Astrocyte (in vitro differentiated cells and primary cell): Measurements from ENCODE around the gene SPTBN2. TPM values are rescaled to one million over a fixed set of nuclear protein-coding genes. Genes with fewer than 3 reads are reported as not detected.

Experiments
- DNase-seq: peaks from one replicate; pipeline ENCODE4 v3.0.0-alpha.2; 2010; ENCODE audit warnings: low read depth
- FAIRE-seq: peaks from 2 replicates; lab custom pipeline; 2011; peaks lifted over from hg19 to GRCh38; lab: Jason Lieb, UNC
- H2AFZ ChIP-seq: 2 replicates; pipeline ENCODE4 v1.6.0; 2012; ENCODE audit warnings: low read depth, low read length, inconsistent platforms
- H3K27ac ChIP-seq: 2 replicates; pipeline ENCODE4 v1.5.1; 2011; ENCODE audit warnings: low read depth, low read length, inconsistent platforms
- H3K27me3 ChIP-seq: 2 replicates; pipeline ENCODE4 v1.6.0; 2011; ENCODE audit warnings: low read length, inconsistent platforms; ENCODE audit not compliant: insufficient read depth
- H3K36me3 ChIP-seq: 2 replicates; pipeline ENCODE4 v1.5.1; 2011; ENCODE audit warnings: low read length, inconsistent platforms; ENCODE audit not compliant: insufficient read depth
- H3K4me1 ChIP-seq: 2 replicates; pipeline ENCODE4 v1.5.1; 2011; ENCODE audit warnings: low read length, inconsistent platforms; ENCODE audit not compliant: insufficient read depth
- H3K4me2 ChIP-seq: 2 replicates; pipeline ENCODE4 v1.6.0; 2012; ENCODE audit warnings: low read length, inconsistent platforms
- H3K4me3 ChIP-seq: 2 replicates; pipeline ENCODE4 v1.5.1; 2011; ENCODE audit warnings: low read depth, mild to moderate bottlenecking, low read length, inconsistent platforms; ENCODE audit not compliant: insufficient read depth
- H3K79me2 ChIP-seq: 2 replicates; pipeline ENCODE4 v1.6.0; 2012; ENCODE audit warnings: mild to moderate bottlenecking, low read length, inconsistent platforms; ENCODE audit not compliant: insufficient read depth
- H3K9ac ChIP-seq: 2 replicates; pipeline ENCODE4 v1.6.0; 2012; ENCODE audit warnings: mild to moderate bottlenecking, low read length, inconsistent platforms
- H3K9me3 ChIP-seq: 2 replicates; pipeline ENCODE4 v1.5.1; 2012; ENCODE audit warnings: low read depth, mild to moderate bottlenecking, low read length, inconsistent platforms; ENCODE audit not compliant: insufficient read depth
- H4K20me1 ChIP-seq: 2 replicates; pipeline ENCODE4 v1.6.0; 2012; ENCODE audit warnings: low read length, inconsistent platforms; ENCODE audit not compliant: insufficient read depth
- H3K27ac Mint-ChIP-seq: one replicate; pipeline ENCODE4 v1.8.0; 2021; ENCODE audit warnings: mild to moderate bottlenecking, mixed read lengths; ENCODE audit not compliant: unreplicated experiment
- H3K27me3 Mint-ChIP-seq: one replicate; pipeline ENCODE4 v1.8.0; 2021; ENCODE audit warnings: low read depth, mixed read lengths; ENCODE audit not compliant: unreplicated experiment
- H3K36me3 Mint-ChIP-seq: one replicate; pipeline ENCODE4 v1.8.0; 2021; ENCODE audit warnings: low read depth, mixed read lengths; ENCODE audit not compliant: unreplicated experiment
- H3K4me1 Mint-ChIP-seq: one replicate; pipeline ENCODE4 v1.8.0; 2021; ENCODE audit warnings: low read depth, mixed read lengths; ENCODE audit not compliant: unreplicated experiment
- H3K4me3 Mint-ChIP-seq: one replicate; pipeline ENCODE4 v1.8.0; 2021; ENCODE audit warnings: mild to moderate bottlenecking, moderate library complexity, mixed read lengths; ENCODE audit not compliant: unreplicated experiment
- H3K9me3 Mint-ChIP-seq: one replicate; pipeline ENCODE4 v1.8.0; 2021; ENCODE audit warnings: mild to moderate bottlenecking, mixed read lengths; ENCODE audit not compliant: unreplicated experiment
- EZH2 ChIP-seq: IDR thresholded peaks from 2 replicates; pipeline ENCODE4 v1.6.1; 2012; ENCODE audit warnings: mild to moderate bottlenecking, low read length, inconsistent platforms; ENCODE audit not compliant: insufficient read depth
- total RNA-seq: library from RNA; stranded (reverse); gene quantifications from 2 replicates; pipeline ENCODE4 v1.2.1, GENCODE V29; 2021
- TF ChIP-seq, protein P1 (sequence below): IDR thresholded peaks from 2 replicates; pipeline ENCODE4 v1.5.1; 2011; ENCODE audit warnings: low read depth, mild to moderate bottlenecking, inconsistent platforms, low read length, moderate library complexity; ENCODE audit not compliant: insufficient read depth

Gene SPTBN2
- total RNA-seq, 1 donor from 2014 or later = 18.2 TPM

DNA sequence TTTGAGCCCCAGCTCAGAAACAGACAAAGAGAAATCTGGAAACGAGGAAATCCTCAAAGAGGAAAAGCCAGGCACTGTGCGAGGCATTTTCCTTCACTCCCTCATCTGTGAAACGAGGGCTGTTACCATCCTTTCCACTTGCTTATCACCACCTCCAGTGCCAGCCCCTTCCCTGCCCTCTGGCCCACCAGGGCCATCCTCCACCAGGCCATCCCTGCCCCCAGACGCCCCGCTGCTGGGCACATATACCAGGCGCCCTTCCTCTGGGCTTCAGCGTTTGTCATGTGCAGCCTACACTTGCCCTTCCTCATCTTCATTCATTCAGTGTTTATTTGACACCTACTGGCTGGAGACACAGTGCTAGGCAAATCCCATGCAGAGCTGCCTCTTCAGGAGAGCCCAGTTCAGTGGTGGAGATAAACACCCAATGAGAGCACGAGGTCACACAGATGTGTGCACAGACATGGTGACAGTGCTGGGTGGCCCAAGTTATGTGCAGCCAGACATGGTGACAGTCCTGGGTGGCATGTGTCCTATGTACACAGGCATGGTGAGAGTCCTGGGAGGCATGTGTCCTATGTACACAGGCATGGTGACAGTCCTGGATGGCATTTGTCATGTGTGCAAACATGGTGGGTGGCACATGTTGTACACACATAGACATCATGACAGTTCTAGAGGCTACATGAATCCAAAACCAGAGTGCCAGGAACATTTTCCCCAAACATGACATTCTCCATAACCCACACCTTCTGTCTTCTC lies 9.7 kb downstream of the SPTBN2 start:
- Histone ChIP-seq H3K79me2 (no peaks in the 10 kb centered on the region), H3K4me1 (peaks cover 11% of the 10 kb centered on the region), H4K20me1 (no peaks in the 10 kb centered on the region), H3K4me2 (no peak overlapping the region), H3K9ac (no peak overlapping the region), H3K4me3 (no peak overlapping the region), H3K27ac (no peak overlapping the region), H3K9me3 (no peaks in the 10 kb centered on the region), H2AFZ (no peak overlapping the region), H3K36me3 (no peaks in the 10 kb centered on the region), H3K27me3 (no peaks in the 10 kb centered on the region)
- H3K27me3 Mint-ChIP-seq = peaks cover 15% of the 10 kb centered on the region
- peaks cover 2% of the 10 kb centered on the region for H3K9me3 Mint-ChIP-seq
- no peak overlapping the region for H3K4me3 Mint-ChIP-seq
- no peak overlapping the region for H3K27ac Mint-ChIP-seq
- no peak for TF ChIP-seq EZH2
- FAIRE-seq (no peak), DNase-seq (no peak)
- peaks cover 11% of the 10 kb centered on the region for H3K36me3 Mint-ChIP-seq
- H3K4me1 Mint-ChIP-seq = peaks cover 14% of the 10 kb centered on the region

DNA sequence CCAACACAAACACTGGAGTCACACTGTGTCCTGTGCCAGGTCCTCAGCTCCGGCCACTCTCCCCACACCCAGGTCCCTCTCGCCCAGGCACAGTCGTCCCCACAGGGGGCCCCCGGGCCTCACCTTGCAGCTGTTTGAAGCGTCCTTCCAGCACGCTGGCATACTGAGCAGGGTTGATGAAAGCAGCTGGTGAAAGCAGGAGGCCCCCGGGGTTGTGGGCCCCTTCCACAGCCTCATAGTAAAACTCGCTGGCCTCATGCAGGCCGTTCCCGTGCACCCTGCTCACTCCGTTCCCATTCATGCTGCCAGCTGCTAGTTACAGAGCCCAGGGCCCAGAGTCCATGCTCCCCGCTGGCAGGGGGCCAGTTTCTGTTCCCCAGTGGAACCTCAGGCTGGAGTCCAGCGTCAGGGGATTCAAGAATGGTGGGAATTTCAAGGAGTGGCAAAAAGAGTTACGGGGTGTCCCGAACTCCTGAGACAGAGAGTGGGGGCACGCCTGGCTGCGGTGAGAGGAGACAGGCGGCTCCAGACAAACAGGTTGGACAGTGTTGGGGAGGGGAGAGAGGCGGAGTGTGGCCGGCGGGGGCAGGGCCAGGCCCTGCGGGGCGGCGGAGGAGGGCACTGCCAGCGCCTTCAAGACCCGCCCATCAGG lies 10.6 kb downstream of the SPTBN2 start:
- Mint-ChIP-seq H3K9me3 (peaks cover 2% of the 10 kb centered on the region), H3K36me3 (peaks cover 18% of the 10 kb centered on the region), H3K4me3 (peak overlapping the region; percentile 23), H3K4me1 (peaks cover 14% of the 10 kb centered on the region), H3K27me3 (peaks cover 17% of the 10 kb centered on the region), H3K27ac (no peak overlapping the region)
- TF ChIP-seq, protein P1, sequence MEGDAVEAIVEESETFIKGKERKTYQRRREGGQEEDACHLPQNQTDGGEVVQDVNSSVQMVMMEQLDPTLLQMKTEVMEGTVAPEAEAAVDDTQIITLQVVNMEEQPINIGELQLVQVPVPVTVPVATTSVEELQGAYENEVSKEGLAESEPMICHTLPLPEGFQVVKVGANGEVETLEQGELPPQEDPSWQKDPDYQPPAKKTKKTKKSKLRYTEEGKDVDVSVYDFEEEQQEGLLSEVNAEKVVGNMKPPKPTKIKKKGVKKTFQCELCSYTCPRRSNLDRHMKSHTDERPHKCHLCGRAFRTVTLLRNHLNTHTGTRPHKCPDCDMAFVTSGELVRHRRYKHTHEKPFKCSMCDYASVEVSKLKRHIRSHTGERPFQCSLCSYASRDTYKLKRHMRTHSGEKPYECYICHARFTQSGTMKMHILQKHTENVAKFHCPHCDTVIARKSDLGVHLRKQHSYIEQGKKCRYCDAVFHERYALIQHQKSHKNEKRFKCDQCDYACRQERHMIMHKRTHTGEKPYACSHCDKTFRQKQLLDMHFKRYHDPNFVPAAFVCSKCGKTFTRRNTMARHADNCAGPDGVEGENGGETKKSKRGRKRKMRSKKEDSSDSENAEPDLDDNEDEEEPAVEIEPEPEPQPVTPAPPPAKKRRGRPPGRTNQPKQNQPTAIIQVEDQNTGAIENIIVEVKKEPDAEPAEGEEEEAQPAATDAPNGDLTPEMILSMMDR = no peak
- no peak for TF ChIP-seq EZH2
- Histone ChIP-seq H3K4me1 (peaks cover 11% of the 10 kb centered on the region), H4K20me1 (no peaks in the 10 kb centered on the region), H3K4me3 (no peak overlapping the region), H3K79me2 (no peaks in the 10 kb centered on the region), H2AFZ (no peak overlapping the region), H3K27me3 (no peaks in the 10 kb centered on the region), H3K27ac (no peak overlapping the region), H3K36me3 (no peaks in the 10 kb centered on the region), H3K9me3 (no peaks in the 10 kb centered on the region), H3K9ac (no peak overlapping the region), H3K4me2 (no peak overlapping the region)
- DNase-seq (no peak), FAIRE-seq (no peak)

DNA sequence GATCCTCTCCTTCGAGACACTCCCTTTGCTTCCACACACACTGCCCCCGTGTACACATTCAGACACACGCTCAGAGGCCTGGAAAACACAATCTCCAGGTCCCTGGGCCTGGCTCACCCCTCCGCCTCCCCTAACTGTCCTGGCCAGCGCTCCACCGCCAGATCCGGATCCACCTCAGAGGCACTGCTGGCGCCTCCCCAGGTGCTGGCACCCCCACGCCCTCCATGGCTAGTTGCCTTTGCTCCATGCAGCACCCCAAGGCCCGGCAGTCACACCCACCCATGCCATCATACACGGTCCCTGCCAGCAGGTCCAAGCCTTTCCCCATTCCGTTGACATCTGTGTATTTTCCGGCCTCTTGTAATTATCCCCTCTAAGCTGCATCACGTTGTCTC lies 11.1 kb downstream of the SPTBN2 start:
- no peak for FAIRE-seq

More for the DNA sequence above, 11.1 kb downstream of the SPTBN2 start:
- H3K4me2 ChIP-seq = no peak overlapping the region
- no peaks in the 10 kb centered on the region for H4K20me1 ChIP-seq
- Mint-ChIP-seq H3K27me3 (peaks cover 17% of the 10 kb centered on the region), H3K4me3 (no peak overlapping the region), H3K36me3 (peaks cover 19% of the 10 kb centered on the region), H3K4me1 (peaks cover 14% of the 10 kb centered on the region), H3K27ac (no peak overlapping the region), H3K9me3 (peaks cover 2% of the 10 kb centered on the region)
- no peak overlapping the region for H3K4me3 ChIP-seq
- peaks cover 11% of the 10 kb centered on the region for H3K4me1 ChIP-seq
- no peak overlapping the region for H3K9ac ChIP-seq
- no peaks in the 10 kb centered on the region for H3K36me3 ChIP-seq
- H3K27ac ChIP-seq = no peak overlapping the region
- no peak for DNase-seq
- no peaks in the 10 kb centered on the region for H3K79me2 ChIP-seq
- H2AFZ ChIP-seq = no peak overlapping the region
- no peaks in the 10 kb centered on the region for H3K9me3 ChIP-seq
- TF ChIP-seq, protein P1 = no peak
- no peak for TF ChIP-seq EZH2
- no peaks in the 10 kb centered on the region for H3K27me3 ChIP-seq
